NCI-H1417 (cell line): ENCODE data around the gene PPP2R5A.
"Not testable (repeated sequence)": the region's sequence is repeated elsewhere in the genome, so short reads cannot be mapped to it uniquely, and the experiment has no call there.

ENCODE experiments used
- DNase-seq, 3 experiments: peaks; one replicate each; lab custom pipeline; 2025; lab: John Stamatoyannopoulos, UW

Gene PPP2R5A

DNA sequence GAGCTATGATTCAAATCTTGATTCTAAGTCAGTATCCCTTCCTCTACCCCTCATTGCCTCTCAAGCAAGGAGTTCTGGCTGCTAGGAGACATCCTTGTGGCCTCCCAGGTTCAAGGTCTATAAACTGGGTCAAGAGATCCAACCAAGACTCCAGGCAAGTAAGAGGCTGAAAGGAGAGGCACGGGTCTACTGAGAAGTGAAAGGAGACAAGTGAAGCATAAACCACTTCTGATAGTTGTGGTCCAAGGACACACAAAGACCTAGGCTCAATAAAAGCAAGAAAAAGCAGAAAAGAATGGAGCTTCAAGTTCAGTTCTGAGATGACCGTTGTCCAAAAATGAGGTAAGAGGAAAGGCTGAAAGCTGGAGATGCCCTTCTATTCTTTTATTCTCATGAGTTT is 17.8 kb upstream of the PPP2R5A start:
- no peak for DNase-seq

DNA sequence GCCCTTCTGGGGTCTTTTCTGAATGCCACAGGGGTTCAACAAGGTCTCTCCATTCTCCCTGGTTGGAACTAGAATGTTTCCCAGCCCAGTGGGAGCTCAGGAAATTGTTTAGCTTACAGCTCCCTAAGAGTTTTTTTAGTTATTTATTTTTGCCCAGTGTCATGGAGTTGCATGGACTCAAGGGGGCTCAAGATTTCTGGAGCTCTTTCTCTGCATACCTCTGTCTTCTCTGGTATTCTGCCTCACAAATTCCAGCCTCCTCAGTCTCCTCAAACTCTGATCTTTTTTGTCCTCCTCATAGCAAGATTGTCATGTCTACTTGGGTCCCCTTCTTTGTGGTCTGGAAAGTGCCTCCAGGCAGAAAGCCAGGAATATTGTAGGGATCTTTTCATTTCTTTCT is 15.9 kb upstream of the PPP2R5A start:
- no peak for DNase-seq

DNA sequence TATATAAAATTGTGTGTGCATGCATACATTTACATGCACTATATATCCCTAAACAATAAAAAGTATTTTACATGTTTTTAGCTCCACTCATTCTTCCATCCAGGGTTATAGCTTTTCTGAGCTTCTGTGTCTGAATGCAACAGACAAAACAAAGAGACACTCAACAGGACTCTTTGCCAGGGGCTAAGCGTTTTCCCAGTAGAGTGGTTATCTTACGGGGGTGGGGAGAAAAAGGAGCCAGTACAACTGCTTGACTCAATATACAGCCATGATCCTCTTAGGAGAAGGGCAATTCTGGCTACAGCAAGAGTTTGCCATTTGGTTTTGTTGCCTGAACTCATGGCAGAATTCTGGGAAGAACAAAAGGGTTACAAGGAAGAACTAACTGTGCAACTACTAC is 14.6 kb upstream of the PPP2R5A start:
- DNase-seq: no peak

DNA sequence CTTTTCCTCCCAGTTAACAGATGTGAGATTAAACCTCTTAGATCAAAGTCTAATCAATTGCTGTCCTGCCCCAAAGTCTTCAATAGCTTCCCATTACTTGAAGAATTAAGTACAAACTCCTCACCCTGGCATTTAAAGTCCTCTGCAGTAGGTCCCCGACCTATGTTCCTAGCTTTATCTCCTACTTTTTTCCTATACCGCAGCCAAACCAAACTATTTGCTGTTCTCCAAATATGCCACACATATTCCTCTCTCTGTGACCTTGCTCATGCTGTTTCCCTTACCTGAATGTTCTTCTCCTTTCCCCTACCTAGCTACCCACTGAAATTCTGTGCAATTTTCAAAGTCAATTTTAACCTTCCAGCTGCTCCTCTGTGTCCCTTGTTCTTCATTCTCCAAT is 14.0 kb upstream of the PPP2R5A start:
- DNase-seq: no peak

DNA sequence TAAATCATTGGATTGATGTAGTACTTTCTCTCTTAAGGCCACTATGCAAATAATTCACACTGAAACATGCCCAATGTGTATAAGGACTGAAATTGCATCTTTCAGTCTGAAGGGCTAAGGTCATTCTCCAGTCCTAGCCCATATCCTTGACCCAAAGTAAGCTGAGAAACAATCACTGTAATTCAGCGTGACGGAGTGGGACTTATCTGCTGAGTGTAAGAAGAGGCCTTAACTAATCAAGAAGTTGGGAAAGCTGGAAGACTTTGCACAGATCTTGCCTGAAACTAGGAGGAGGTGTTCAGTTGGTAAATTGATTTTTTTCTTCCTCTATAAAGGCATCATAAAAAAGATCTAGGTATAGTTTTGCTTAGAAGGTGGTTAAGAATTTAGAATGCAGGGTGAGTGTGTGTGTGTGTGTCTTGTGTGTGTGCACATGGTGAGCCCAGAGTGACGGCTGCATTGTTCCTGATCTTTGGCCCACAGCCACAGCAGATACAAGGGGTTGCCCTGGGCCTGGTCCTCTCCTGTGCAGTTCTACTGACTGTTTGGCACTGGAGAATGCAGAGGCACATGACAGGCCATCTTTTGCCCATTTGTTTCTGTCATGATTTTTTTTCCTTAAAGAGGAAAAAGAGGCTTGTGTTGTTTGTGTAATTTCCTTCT is 13.3 kb upstream of the PPP2R5A start:
- no peak for DNase-seq

DNA sequence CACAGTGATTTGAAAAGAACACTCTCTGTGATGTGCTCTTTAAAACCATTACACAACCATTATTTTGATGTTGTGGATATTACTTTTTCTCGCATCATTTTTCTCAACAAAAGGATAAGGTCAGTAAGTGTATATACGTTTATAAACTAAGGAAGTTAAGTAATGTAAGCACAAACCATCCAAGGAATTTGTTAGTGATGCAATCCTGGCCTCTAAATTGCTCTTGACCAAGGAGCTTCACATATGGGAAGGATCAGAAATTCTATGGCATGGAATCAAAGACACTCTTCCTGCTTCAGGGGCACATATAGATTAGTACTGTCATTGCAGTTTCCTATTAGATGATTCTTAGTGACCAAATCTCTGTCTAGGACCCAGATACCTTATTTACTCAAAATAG is 3.6 kb upstream of the PPP2R5A start:
- no peak for DNase-seq

DNA sequence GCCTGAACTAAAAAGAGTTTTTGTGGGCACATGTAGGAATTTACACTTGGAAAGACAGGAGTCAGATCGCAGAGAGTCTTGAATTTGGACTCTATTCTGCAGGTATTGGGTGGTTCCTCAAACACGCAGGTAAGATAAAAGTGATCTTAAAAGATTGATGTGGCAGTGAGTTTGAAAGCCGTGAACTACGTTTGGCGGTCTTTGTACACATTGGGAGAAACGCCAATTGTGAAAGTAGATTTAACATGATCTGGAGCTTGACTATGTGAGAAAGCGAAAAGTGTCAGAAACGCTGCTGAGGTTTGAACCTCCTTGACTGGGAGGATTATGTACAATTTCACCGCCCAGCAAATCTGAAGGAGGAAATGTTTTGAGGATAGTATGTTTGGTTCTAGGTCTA is 1.5 kb upstream of the PPP2R5A start:
- DNase-seq: no peak

DNA sequence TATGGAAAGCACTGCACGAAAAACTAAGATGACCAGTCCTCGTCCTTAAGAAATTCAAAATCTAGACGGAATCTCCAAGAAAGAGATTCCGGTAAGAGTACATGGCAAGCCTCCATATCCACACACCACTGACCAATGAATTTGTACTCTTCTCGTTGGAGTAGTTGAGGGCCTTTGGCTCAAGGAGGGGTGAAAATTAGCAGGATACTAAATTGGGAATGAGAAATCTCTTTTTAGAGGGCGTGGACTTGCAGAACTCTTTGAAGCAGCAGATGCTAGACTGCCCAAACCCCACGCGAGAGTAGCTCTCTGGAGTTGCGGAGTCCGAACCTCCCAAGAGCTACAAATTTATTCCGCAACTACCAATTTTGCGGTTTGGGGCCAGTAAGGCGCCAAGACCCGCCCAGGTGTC is 872 bp upstream of the PPP2R5A start:
- no peak for DNase-seq

DNA sequence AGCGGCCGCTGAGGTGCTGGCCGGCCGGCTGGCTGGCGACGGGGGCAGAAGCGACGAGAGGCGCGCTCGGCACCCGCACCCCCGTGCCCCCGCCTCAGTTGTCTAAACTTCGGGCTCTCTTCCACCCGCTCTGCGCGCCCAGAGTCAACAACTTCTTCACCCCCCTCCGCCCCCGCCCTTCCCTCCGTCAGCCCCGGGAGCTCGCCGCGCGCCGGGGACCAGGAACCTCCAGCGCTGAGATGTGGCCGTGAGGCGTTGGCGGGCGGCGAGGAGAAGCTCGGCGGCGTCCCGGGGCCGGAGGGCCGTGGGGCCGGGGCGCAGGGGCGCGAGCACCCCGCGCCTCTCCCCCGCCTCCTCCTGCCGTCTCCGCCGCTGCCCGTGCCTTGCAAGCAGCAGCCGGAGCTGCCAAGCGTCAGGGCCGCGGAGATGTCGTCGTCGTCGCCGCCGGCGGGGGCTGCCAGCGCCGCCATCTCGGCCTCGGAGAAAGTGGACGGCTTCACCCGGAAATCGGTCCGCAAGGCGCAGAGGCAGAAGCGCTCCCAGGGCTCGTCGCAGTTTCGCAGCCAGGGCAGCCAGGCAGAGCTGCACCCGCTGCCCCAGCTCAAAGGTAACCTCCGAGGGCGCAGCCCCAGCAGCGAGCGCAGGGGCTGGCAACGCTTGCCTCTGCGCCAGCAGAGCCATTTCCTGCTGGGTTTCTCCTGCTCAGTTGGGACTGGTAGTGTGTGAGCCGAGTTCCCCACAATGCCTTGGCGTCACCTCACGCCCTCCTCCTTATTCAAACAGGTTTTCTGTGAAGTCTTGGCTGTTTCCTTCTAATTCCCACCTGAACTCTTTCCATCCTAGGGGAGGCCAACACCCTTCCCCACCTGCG is 710 bp downstream of the PPP2R5A start:
- peak; percentile 39 to 92 (median 87) for DNase-seq

DNA sequence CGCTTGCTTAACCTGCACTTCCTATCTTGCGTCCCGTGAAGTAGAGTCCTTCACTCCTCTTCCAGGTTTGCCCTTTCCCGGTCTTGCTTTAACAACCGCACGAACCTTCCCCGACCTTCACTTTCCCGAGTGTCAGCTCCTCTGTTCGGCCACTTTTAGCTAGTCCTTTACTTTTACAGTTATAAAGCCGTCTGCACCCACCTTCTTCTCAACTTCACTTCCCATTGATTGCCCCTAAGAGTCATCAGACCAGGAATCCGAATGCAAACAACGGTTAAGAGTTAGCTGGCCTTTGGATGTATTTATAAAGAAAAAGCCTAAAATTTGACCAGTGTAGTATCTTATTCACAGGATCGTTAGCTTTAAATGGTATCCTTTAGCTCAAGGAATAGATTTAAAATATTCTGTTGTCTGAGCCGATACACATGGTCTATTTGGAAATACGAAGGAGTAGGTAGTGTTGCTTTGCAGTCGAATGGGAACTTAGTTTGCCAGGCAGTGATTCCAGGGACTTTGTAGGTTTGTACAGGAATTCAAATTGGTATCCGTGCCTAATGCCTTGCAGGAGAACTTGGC is 1.4 kb downstream of the PPP2R5A start:
- peak in 2 of 3 experiments; percentile 14 to 62 for DNase-seq

DNA sequence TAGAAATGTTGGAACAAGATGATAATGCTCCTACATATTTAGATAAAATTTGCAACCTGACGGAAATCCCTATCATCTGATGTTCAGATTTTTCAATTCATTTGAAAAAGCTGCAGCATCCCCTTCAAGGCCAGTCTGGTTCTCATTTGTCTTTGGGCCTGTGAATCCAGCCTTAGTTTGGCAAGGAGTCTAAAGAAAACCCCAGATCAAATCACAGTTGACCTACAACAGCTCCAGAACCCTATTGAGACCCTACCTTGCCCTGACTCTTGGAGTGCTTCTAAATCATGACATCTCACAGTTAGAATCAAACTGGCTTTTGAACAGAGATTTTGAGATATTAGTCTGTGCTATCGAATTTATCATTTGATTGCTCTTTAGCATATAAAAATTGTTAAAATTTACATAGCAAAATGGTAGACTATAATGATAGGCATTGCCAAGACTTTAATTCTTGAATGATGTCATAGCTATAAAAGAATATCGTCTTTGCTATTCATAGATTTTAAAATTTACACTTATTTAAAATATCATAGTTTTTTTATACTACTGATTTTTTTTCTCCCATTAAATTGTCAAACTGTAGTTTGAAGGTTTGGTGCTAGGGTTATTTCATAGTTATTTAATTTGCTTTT is 2.2 kb downstream of the PPP2R5A start:
- no peak for DNase-seq

DNA sequence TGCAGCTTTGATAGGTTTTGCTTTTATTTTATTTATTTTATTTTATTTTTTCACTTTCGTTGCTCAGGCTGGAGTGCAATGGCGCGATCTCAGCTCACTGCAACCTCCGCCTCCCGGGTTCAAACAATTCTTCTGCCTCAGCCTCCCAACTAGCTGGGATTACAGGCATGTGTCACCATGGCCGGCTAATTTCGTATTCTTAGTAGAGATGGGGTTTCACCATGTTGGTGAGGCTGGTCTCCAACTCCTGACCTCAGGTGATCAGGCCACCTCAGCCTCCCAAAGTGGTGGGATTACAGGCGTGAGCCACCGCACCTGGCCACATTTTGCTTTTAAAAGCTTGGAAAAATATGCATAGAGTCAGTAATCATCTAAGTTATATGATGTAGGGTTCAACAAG is 2.8 kb downstream of the PPP2R5A start:
- DNase-seq: not testable (repeated sequence)

DNA sequence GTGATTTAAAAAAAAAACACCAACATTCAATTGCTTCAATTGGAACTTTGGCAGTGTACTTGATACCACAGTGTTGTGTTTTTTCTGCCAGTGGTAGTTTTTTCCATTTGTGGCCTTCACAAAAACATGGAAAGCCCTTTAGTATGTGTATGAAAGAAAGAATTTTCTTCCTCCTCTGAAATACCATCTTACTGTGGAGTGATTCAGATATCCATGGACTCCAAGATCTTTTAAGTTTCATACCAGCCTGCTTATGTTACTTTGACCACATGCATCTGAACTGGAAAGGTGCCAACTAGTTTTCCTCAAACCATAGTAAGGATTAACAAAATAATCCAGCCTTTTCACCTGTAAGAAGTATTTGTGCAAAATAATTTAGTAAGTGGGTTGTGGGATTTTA is 3.4 kb downstream of the PPP2R5A start:
- DNase-seq: no peak

DNA sequence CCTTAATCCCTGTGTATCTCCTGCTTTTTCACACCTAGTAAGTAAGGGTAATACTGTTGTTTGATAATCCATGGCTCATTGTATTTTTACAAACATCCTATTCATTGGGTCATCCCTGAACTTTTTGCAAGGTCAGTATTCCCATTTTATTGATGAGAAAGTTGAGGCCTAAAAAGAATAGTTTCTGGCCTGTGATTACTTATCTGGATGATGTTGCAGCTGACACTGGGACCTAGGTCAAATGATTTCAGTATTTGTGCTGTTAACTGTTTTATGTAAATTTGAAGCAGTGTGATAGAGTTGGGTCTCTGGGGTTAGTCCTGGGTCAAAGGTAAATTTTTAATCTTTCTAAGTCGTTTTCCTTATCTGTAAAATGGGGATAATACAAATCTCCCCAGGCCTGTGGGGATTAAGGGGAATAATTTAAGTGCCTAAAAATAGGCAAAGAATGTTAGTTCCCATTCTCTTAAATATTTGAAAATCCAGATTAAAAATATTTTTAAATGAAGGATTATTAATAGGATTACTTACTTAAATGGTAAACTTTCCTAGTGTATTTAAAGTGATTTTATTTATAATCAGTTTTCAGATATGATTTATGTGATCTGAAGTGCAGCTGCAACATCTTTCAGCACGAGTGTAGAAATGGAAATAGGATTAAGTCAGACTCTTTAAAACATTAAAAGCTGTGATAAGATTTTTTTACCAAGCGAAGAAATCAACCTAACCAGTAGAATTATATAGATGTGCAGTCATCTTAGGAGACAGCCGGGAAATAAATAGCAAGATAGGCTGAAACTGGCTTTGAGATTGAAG is 4.3 kb downstream of the PPP2R5A start:
- DNase-seq: no peak

DNA sequence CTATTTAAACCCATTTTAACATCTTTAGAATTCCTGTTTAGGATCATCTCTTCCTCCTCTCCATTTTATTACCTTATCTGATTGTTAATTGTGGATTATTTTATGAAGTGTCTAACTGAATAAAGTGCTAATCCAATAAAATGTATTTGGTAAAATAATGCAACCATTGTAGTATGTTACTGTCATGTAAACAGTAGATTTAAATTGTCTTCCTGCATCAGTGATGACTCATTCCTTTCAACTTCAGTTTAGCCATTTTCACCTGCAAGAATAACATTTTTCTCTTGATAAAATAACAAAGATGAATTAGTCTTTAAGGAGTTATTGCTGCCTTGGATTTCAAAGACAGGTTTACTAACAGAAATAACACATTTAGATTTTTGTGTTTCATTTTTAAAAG is 5.4 kb downstream of the PPP2R5A start:
- DNase-seq: no peak

DNA sequence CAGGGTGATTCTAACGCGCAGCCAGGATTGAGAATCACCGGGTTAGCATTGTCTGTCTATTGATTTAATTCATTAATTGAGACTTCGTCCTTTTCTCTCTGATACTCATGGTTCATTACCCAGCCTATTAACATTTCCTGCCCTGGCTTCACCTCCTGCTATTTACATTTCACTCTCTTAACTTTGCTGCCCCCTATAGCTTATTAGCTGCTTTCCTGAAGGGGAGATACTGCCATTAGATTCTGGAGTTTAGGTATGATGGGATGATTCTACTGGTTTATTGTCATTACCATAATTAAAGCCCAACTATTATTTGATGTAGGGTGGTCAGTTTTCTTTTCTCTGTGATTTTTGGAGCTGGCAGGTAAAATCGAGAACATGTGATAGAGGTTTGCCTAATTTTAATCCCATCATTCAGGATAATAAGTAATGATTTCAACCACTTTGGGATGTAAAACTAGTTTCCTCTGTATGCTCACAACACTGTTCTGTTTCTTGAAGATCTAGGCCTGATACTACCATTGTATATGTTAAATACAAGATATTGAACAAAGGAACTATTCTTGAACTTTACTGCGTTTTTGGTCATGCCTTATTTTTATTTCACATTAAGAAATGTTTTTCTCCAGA is 6.4 kb downstream of the PPP2R5A start:
- DNase-seq: peak; percentile 13 to 91 (median 67)

DNA sequence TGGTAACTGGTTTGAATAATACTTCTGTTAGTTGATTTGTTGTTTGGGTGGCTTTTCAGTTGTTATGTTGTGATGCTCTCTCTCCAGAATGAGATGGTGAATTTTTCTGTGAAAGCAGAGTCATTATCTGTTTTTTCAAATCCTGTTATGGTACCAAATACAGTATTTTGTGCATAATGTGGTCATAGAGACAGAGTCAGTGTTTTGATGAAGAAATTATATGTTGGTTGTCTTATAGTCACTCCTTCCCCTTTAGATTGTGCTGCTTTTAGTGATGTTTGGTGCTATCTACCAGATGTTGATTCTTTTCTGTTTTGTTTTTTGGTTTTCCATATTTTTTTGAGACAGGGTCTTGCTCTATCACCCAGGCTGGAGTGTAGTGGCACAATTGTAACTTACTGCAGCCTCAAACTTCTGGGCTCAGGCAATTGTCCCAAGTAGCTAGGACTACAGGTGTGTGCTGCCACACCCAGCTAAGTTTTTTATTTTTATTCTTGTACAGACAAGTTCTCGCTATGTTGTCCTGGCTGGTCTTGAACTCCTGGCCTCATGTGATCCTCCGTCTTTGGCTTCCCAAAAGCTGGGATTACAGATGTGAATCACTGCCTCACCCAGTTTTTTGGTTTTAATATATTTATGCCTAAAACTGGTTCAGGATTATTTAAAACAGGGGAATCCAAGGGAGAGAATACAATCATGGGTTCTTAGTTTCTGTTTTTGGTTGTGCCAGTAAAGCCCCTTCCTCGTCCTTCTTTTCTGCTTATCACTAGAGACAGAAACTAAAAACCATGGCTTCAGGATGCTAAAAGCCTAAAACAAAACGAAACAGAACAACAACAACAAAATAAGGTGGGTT is 7.3 kb downstream of the PPP2R5A start:
- no peak for DNase-seq

DNA sequence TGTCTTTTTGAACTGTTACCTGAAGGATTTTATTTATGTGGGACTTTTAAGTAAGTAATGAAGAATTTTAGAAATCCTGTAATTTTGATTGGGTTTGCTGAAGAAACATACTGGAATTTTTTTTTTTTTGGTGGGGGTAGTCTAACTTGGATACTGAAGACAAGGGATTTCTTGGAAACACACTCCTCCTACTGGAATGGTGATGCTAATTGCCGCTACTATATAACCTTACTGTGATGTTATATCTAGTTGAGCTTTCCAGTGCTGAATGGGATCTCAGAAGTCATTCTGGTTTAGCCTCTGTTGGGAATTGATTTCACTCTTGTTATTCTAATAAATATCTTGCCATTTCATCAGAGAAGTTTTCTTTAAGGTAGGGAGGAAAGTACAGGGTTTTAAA is 8.4 kb downstream of the PPP2R5A start:
- DNase-seq: no peak

DNA sequence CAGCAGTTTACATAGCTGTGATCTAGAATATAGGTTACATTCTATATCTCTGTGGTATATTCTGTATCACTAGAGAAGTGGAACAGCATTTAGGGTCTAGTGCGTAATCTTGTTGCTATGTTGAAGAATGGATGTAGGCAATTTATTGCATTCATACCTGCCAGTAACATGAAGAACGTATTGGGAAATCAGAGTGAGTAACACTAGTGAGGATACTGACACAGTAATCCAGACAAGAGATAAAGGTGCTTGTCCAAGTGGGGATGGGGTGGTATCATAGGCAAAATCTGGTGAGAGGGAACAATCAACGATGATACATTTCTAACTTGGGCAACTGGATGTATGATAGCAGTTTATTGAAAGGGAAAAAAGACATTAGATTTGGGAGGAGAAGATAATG is 9.8 kb downstream of the PPP2R5A start:
- DNase-seq: no peak

DNA sequence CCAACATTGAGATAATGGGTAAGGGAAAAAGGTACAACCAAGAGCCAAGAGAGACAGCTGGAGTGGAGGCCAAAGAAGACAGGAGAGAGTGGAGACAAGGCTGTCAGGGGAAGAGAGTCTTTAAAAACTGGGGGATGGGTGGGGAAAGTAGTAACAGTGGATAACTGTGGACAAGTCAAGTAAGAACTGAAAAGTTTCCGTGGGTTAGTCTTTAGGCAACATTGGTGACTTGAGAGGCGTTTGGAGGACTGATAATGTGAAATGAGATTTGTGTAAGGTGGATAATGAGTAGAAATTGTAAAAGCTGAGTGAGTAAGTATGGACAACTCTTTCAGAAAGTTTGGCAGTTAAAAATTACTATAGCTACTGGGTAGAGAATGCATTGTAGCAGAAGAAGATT is 10.4 kb downstream of the PPP2R5A start:
- DNase-seq: no peak
